NCI-H82 treated with DMSO at 0.1 percent for 48 hours (cell line): ENCODE data around the gene TMEM45A.
A peak's percentile ranks its signal among the peaks of the same experiment; 100 is the strongest.
"Not testable (repeated sequence)": the region's sequence is repeated elsewhere in the genome, so short reads cannot be mapped to it uniquely, and the experiment has no call there.

ENCODE experiments used
- DNase-seq: peaks from one replicate; lab custom pipeline; 2025; ENCODE audit not compliant: unreplicated experiment; lab: John Stamatoyannopoulos, UW

The TMEM45A gene

GRCh38 chr3:100563652-100564211, 71.3 kb downstream of the TMEM45A start:
- no peak for DNase-seq

GRCh38 chr3:100570811-100571210, 78.4 kb downstream of the TMEM45A start:
- DNase-seq: no peak

- no peak for DNase-seq
These were observed 82.1 kb downstream of the TMEM45A start for GRCh38 chr3:100574536-100574935.

- DNase-seq: no peak
These were observed 83.3 kb downstream of the TMEM45A start for GRCh38 chr3:100575704-100576103.

GRCh38 chr3:100577382-100578008, 85.1 kb downstream of the TMEM45A start:
- no peak for DNase-seq

GRCh38 chr3:100578646-100579045, 86.2 kb downstream of the TMEM45A start:
- DNase-seq: no peak

- no peak for DNase-seq
These were observed 87.7 kb downstream of the TMEM45A start for GRCh38 chr3:100580147-100580546.

GRCh38 chr3:100581650-100582049, 89.2 kb downstream of the TMEM45A start:
- no peak for DNase-seq

- DNase-seq: not testable (repeated sequence)
These were observed 89.7 kb downstream of the TMEM45A start for GRCh38 chr3:100582157-100582556.

GRCh38 chr3:100584101-100584660, 91.8 kb downstream of the TMEM45A start:
- DNase-seq: no peak

GRCh38 chr3:100586832-100587231, 94.4 kb downstream of the TMEM45A start:
- no peak for DNase-seq

- DNase-seq: no peak
These were observed 95.8 kb downstream of the TMEM45A start for GRCh38 chr3:100588251-100588650.

- DNase-seq: peak; percentile 79
These were observed 97.9 kb downstream of the TMEM45A start for GRCh38 chr3:100590114-100590839.

- DNase-seq: no peak
These were observed 98.4 kb downstream of the TMEM45A start for GRCh38 chr3:100590840-100591147.

- no peak for DNase-seq
These were observed 99.0 kb downstream of the TMEM45A start for GRCh38 chr3:100591411-100591810.

GRCh38 chr3:100600181-100601042, 108.0 kb downstream of the TMEM45A start:
- DNase-seq: no peak

- no peak for DNase-seq
These were observed 110.4 kb downstream of the TMEM45A start for GRCh38 chr3:100602506-100603444.

GRCh38 chr3:100603469-100603868, 111.0 kb downstream of the TMEM45A start:
- peak; percentile 17 for DNase-seq

- DNase-seq: no peak
These were observed 112.9 kb downstream of the TMEM45A start for GRCh38 chr3:100605358-100605757.

- DNase-seq: no peak
These were observed 114.6 kb downstream of the TMEM45A start for GRCh38 chr3:100606894-100607512.
